Ascending aorta (tissue), 2 donors: ENCODE measurements around the gene PAM16. TPM values are rescaled to one million over a fixed set of nuclear protein-coding genes. Genes with fewer than 3 reads are reported as not detected.
A peak's percentile ranks its signal among the peaks of the same experiment; 100 is the strongest.

ENCODE experiments used
- DNase-seq, 2 donors: peaks; one replicate each; pipeline ENCODE4 v3.0.0-alpha.2; 2019; ENCODE audit warnings: low spot score in 2 of 2
- H3K27ac ChIP-seq, 2 donors: fragments of 200-600 bp; sonication (generic); one replicate each; pipeline ENCODE4 v1.5.1; 2016 to 2017; ENCODE audit warnings: mild to moderate bottlenecking in 1 of 2
- H3K27me3 ChIP-seq: fragments of 200-600 bp; sonication (generic); one replicate; pipeline ENCODE4 v1.5.1; 2017
- H3K36me3 ChIP-seq, 2 donors: fragments of 200-600 bp; sonication (generic); one replicate each; pipeline ENCODE4 v1.5.1; 2016
- H3K4me1 ChIP-seq, 2 donors: fragments of 200-600 bp; sonication (generic); one replicate each; pipeline ENCODE4 v1.5.1; 2016 to 2017; ENCODE audit warnings: mild to moderate bottlenecking in 1 of 2
- H3K4me3 ChIP-seq, 2 donors: fragments of 200-600 bp; sonication (generic); one replicate each; pipeline ENCODE4 v1.5.1; 2016 to 2017; ENCODE audit warnings: mild to moderate bottlenecking in 1 of 2
- H3K9me3 ChIP-seq, 2 donors: fragments of 200-600 bp; sonication (generic); one replicate each; pipeline ENCODE4 v1.5.1; 2016
- intact Hi-C: fragments of 100-400 bp; cut with DNase I; formaldehyde crosslinking; loops from one replicate; pipeline ENCODE4 v1.15.1; 2023
- total RNA-seq: library from RNA; depleted of rRNA; stranded (reverse); fragments of >200 nt; gene quantifications from one replicate; pipeline ENCODE4 v1.1.0, GENCODE V29; 2016
- TF ChIP-seq, protein P1 (sequence below), 3 experiments: fragments of 200-600 bp in 2 of 3; fragments of 450-650 bp in 1 of 3; sonication (generic) in 2 of 3; IDR thresholded peaks; one replicate each; pipeline ENCODE4 v1.5.1; 2016 to 2019; ENCODE audit warnings: antibody characterized with exemption in 3 of 3, mild to moderate bottlenecking in 1 of 3, moderate library complexity in 1 of 3

PAM16 gene
- total RNA-seq, 1 donor from 2014 or later, result 26.6 TPM

DNA sequence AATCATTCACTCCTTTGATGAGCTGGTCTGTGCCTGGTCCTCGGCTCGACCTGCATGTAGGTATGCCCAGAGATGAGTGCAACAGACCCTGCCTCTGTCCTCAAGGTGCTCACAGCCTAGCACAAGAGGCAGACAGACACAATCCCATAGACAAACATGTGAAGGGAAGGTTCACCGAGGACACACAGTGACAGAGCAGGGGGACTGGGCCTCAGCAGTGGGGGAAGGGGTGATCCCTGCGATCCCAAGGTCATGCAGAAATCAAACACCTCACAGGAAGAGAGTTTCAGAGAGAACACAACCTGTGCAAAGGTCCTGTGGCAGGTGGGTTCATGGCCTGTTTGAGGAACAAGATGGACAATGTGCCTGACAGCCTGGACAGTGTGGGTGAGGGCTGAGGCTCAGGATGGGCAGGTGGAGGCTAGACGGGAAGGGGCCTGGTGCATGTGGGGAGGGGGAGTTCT, 16.3 kb upstream of the PAM16 start:
- H3K27ac ChIP-seq, result peak overlapping the region; percentile 94 to 99
- TF ChIP-seq, protein P1, sequence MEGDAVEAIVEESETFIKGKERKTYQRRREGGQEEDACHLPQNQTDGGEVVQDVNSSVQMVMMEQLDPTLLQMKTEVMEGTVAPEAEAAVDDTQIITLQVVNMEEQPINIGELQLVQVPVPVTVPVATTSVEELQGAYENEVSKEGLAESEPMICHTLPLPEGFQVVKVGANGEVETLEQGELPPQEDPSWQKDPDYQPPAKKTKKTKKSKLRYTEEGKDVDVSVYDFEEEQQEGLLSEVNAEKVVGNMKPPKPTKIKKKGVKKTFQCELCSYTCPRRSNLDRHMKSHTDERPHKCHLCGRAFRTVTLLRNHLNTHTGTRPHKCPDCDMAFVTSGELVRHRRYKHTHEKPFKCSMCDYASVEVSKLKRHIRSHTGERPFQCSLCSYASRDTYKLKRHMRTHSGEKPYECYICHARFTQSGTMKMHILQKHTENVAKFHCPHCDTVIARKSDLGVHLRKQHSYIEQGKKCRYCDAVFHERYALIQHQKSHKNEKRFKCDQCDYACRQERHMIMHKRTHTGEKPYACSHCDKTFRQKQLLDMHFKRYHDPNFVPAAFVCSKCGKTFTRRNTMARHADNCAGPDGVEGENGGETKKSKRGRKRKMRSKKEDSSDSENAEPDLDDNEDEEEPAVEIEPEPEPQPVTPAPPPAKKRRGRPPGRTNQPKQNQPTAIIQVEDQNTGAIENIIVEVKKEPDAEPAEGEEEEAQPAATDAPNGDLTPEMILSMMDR (IDR thresholded peaks at IDR 0.05), result no peak
- H3K9me3 ChIP-seq, result no peaks in the 10 kb centered on the region
- no peaks in the 10 kb centered on the region for H3K27me3 ChIP-seq
- H3K4me3 ChIP-seq, result no peak overlapping the region
- H3K36me3 ChIP-seq, result peaks cover 16% of the 10 kb centered on the region in 2 donors
- no peak for DNase-seq
- intact Hi-C loops, result no loop called here
- peaks cover 15 to 41% of the 10 kb centered on the region in 2 donors for H3K4me1 ChIP-seq

DNA sequence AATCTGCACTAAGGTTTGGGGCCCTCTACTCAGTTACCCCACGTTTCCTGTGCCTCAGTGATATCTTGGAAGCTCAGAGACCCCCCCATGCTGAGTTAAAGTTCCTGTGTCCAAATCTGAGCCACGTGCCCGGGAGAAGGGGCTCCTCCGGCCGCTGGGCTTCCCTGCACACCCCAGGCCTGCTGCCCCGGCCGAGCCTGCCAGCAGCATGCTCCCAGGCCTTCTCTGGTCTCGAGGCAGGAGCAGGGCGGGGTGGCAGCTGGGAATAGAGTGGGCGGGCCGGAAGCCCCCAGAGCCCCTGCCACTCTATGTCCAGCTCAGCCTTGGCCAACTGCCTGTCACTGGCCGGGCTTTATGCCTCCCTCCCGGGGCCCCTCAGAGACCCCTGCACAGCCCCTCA, 14.9 kb upstream of the PAM16 start:
- intact Hi-C loops, result no loop called here
- TF ChIP-seq, protein P1 (IDR thresholded peaks at IDR 0.05), result no peak
- no peak overlapping the region for H3K27ac ChIP-seq
- peaks cover 21 to 29% of the 10 kb centered on the region in 2 donors for H3K36me3 ChIP-seq
- no peak for DNase-seq
- no peaks in the 10 kb centered on the region for H3K27me3 ChIP-seq
- H3K4me3 ChIP-seq, result no peak overlapping the region
- H3K4me1 ChIP-seq, result peaks cover 11 to 37% of the 10 kb centered on the region in 2 donors
- H3K9me3 ChIP-seq, result no peaks in the 10 kb centered on the region

DNA sequence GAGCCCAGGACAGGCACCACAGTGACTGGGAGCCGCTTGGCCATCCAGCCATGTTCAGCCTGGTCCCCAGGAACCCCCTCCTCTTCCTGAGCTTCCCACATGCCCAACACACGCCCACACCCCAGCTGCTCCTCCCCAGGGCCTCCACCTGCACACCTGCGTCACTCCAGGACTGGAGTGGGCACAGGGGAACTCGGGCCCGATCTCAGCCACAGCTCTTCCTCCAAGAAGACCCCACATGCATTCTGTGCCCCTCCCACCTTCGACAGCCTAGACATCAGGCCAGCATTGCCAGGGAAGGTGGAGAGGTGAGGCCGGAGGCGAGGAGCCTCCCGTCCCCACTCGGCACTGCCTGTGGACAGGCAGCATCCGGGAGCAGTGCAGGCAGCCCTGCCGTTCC, 14.5 kb upstream of the PAM16 start:
- H3K27ac ChIP-seq, result no peak overlapping the region
- TF ChIP-seq, protein P1 (IDR thresholded peaks at IDR 0.05), result no peak
- peaks cover 21 to 29% of the 10 kb centered on the region in 2 donors for H3K36me3 ChIP-seq
- intact Hi-C loops, result no loop called here
- H3K9me3 ChIP-seq, result no peaks in the 10 kb centered on the region
- peaks cover 10 to 33% of the 10 kb centered on the region in 2 donors for H3K4me1 ChIP-seq
- H3K27me3 ChIP-seq, result no peaks in the 10 kb centered on the region
- no peak overlapping the region for H3K4me3 ChIP-seq
- DNase-seq, result no peak

DNA sequence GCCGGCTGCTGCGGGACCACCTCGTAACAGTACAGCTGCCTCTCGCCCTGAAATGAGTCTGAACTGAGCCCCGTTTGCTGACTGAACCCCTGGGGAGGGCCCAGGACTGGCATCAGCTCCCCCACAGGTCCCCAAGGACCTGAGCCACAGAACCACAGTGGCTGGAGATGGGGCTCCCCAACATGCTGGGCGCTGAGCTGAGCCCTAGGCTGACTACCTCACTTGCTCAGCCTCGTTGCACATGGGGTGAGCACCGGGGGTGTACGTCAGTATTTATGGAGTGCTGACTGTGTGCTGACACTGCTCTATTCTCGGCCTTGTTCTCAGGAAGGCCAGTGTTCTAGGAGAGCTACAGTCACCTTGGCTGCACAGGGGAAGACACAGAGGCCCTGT, 13.9 kb upstream of the PAM16 start:
- DNase-seq, result no peak
- no peak overlapping the region for H3K4me3 ChIP-seq
- peaks cover 4 to 26% of the 10 kb centered on the region in 2 donors for H3K4me1 ChIP-seq
- H3K9me3 ChIP-seq, result no peaks in the 10 kb centered on the region
- peaks cover 21 to 29% of the 10 kb centered on the region in 2 donors for H3K36me3 ChIP-seq
- TF ChIP-seq, protein P1 (IDR thresholded peaks at IDR 0.05), result no peak
- H3K27ac ChIP-seq, result no peak overlapping the region
- no peaks in the 10 kb centered on the region for H3K27me3 ChIP-seq
- intact Hi-C loops, result no loop called here

DNA sequence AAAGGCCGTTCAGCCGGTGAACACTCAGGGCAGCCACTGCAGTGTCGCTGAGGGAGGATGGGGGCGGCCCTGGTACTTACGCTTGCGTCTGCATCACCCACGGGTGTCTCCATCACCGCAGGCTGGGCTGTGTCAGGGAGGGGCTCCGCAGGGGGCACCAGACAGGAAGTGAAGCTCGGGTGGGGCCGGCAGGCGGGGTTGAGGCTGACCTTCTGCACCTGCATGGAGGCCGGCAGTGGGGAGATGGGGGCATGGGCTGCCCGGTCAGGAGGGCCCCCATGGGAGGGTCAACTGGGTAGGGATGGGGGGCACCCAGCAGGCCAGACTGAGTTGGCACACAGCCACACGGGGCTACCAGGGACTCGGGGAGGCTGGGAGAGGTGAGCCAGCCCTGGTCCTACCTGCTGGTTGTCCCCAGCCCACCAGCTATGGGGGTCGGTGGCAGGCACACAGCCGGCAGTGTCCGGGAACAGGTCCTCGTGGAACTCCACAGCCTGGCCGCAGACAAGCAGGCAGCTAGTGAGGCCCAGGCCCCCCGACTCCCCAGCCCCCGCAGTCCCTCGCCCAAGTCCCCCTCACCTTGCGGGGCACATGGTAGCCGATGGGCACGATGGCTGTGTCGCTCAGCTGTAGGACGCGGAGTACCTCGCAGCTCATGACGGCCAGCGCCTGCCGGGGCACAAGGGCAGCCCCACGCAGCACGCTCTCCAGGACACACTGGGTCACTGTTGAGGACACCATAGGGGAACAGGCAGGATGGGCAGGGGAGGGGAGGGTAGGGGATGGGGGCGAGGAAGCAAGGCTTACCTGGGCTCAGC, 13.3 kb upstream of the PAM16 start:
- no peak for DNase-seq
- intact Hi-C loops, result no loop called here
- H3K36me3 ChIP-seq, result peaks cover 21 to 29% of the 10 kb centered on the region in 2 donors

More for the DNA sequence above, 13.3 kb upstream of the PAM16 start:
- TF ChIP-seq, protein P1 (IDR thresholded peaks at IDR 0.05), result no peak
- H3K4me1 ChIP-seq, result peaks cover 3 to 24% of the 10 kb centered on the region in 2 donors
- H3K4me3 ChIP-seq, result no peak overlapping the region
- no peaks in the 10 kb centered on the region for H3K27me3 ChIP-seq
- H3K9me3 ChIP-seq, result no peaks in the 10 kb centered on the region
- no peak overlapping the region for H3K27ac ChIP-seq
